HG03280 (cell line): ENCODE results near the gene FHL1.

Source experiments
- ATAC-seq: cut with Tn5 transposase; IDR thresholded peaks from one replicate; pipeline ENCODE4 v1.9.1; 2021; ENCODE audit warnings: mild to moderate bottlenecking, moderate library complexity; ENCODE audit not compliant: unreplicated experiment

FHL1 gene

GRCh38 chrX:136183917-136184316, 36.6 kb downstream of the FHL1 start:
- ATAC-seq: no peak

- no peak for ATAC-seq
Measured at GRCh38 chrX:136185401-136186022, 38.2 kb downstream of the FHL1 start.

- no peak for ATAC-seq
Measured at GRCh38 chrX:136186023-136186413, 38.7 kb downstream of the FHL1 start.

- ATAC-seq: no peak
Measured at GRCh38 chrX:136189222-136189621, 41.9 kb downstream of the FHL1 start.

- ATAC-seq: no peak
Measured at GRCh38 chrX:136190038-136190713, 42.8 kb downstream of the FHL1 start.

GRCh38 chrX:136191171-136191570, 43.8 kb downstream of the FHL1 start:
- no peak for ATAC-seq

- no peak for ATAC-seq
Measured at GRCh38 chrX:136192135-136192534, 44.8 kb downstream of the FHL1 start.

- ATAC-seq: no peak
Measured at GRCh38 chrX:136192839-136193414, 45.6 kb downstream of the FHL1 start.

GRCh38 chrX:136193771-136194170, 46.4 kb downstream of the FHL1 start:
- ATAC-seq: no peak

- ATAC-seq: no peak
Measured at GRCh38 chrX:136194536-136194935, 47.2 kb downstream of the FHL1 start.

GRCh38 chrX:136195247-136195646, 47.9 kb downstream of the FHL1 start:
- ATAC-seq: no peak

- ATAC-seq: no peak
Measured at GRCh38 chrX:136196691-136197155, 49.4 kb downstream of the FHL1 start.

GRCh38 chrX:136198010-136198409, 50.7 kb downstream of the FHL1 start:
- no peak for ATAC-seq

GRCh38 chrX:136198678-136199243, 51.4 kb downstream of the FHL1 start:
- no peak for ATAC-seq

- no peak for ATAC-seq
Measured at GRCh38 chrX:136199365-136199764, 52.0 kb downstream of the FHL1 start.

- no peak for ATAC-seq
Measured at GRCh38 chrX:136200466-136200865, 53.1 kb downstream of the FHL1 start.

GRCh38 chrX:136201601-136202000, 54.3 kb downstream of the FHL1 start:
- ATAC-seq: no peak

- ATAC-seq: no peak
Measured at GRCh38 chrX:136202889-136203288, 55.6 kb downstream of the FHL1 start.

GRCh38 chrX:136203438-136203837, 56.1 kb downstream of the FHL1 start:
- ATAC-seq: no peak

GRCh38 chrX:136203951-136204350, 56.6 kb downstream of the FHL1 start:
- no peak for ATAC-seq

GRCh38 chrX:136204571-136204970, 57.2 kb downstream of the FHL1 start:
- no peak for ATAC-seq

GRCh38 chrX:136205882-136206380, 58.6 kb downstream of the FHL1 start:
- ATAC-seq: no peak
